Activated gamma-delta T cell treated with anti-CD3 and anti-CD28 coated beads, Interleukin-2, amount 50 U/mL, for 16 hours (primary cell): ENCODE measurements around the gene LGALS16.
"Not testable (repeated sequence)": the region's sequence is repeated elsewhere in the genome, so short reads cannot be mapped to it uniquely, and the experiment has no call there.

ENCODE experiments used
- DNase-seq: peaks from one replicate; pipeline ENCODE4 v3.0.0-alpha.2; 2020; ENCODE audit warnings: low read depth

LGALS16 gene

GRCh38 chr19:39655613-39656012, at the start of gene LGALS16:
Gene LGALS16 (plus strand): TSS chr19:39655913. CDS start chr19:39655962, 49 bp downstream.
- DNase-seq, result no peak

GRCh38 chr19:39607021-39607420, 48.7 kb upstream of the LGALS16 start:
- DNase-seq, result no peak

GRCh38 chr19:39607561-39607960, 48.2 kb upstream of the LGALS16 start:
- DNase-seq, result no peak

- DNase-seq, result no peak
Measured at GRCh38 chr19:39613597-39613996, 42.1 kb upstream of the LGALS16 start.

GRCh38 chr19:39617745-39618144, 38.0 kb upstream of the LGALS16 start:
- no peak for DNase-seq

- DNase-seq, result no peak
Measured at GRCh38 chr19:39623946-39624345, 31.8 kb upstream of the LGALS16 start.

GRCh38 chr19:39627631-39628030, 28.1 kb upstream of the LGALS16 start:
- DNase-seq, result not testable (repeated sequence)

- no peak for DNase-seq
Measured at GRCh38 chr19:39631178-39631577, 24.5 kb upstream of the LGALS16 start.

- DNase-seq, result no peak
Measured at GRCh38 chr19:39631626-39632025, 24.1 kb upstream of the LGALS16 start.

- no peak for DNase-seq
Measured at GRCh38 chr19:39637891-39638290, 17.8 kb upstream of the LGALS16 start.

GRCh38 chr19:39641773-39642172, 13.9 kb upstream of the LGALS16 start:
- no peak for DNase-seq

GRCh38 chr19:39643591-39643990, 12.1 kb upstream of the LGALS16 start:
- no peak for DNase-seq

- no peak for DNase-seq
Measured at GRCh38 chr19:39645800-39646411, 9.8 kb upstream of the LGALS16 start.

GRCh38 chr19:39647918-39648317, 7.8 kb upstream of the LGALS16 start:
- no peak for DNase-seq

GRCh38 chr19:39659791-39660190, 4.1 kb downstream of the LGALS16 start:
- no peak for DNase-seq

- DNase-seq, result no peak
Measured at GRCh38 chr19:39660661-39661060, 4.9 kb downstream of the LGALS16 start.

GRCh38 chr19:39661565-39661964, 5.9 kb downstream of the LGALS16 start:
- no peak for DNase-seq

- not testable (repeated sequence) for DNase-seq
Measured at GRCh38 chr19:39669860-39670259, 14.1 kb downstream of the LGALS16 start.

GRCh38 chr19:39670998-39671397, 15.3 kb downstream of the LGALS16 start:
- no peak for DNase-seq

GRCh38 chr19:39671739-39672363, 16.1 kb downstream of the LGALS16 start:
- DNase-seq, result no peak

GRCh38 chr19:39672473-39672872, 16.8 kb downstream of the LGALS16 start:
- no peak for DNase-seq

GRCh38 chr19:39673862-39674261, 18.1 kb downstream of the LGALS16 start:
- not testable (repeated sequence) for DNase-seq

GRCh38 chr19:39676004-39676403, 20.3 kb downstream of the LGALS16 start:
- no peak for DNase-seq
